Gastroesophageal sphincter (tissue), 3 donors: ENCODE data around the gene KLK14.

Experiments used
- EP300 ChIP-seq: sonication (generic); formaldehyde crosslinking; IDR thresholded peaks from one replicate; pipeline ENCODE4 v1.6.1; 2017; ENCODE audit warnings: antibody characterized with exemption, mild to moderate bottlenecking
- POLR2A ChIP-seq, 2 donors: fragments of 450-650 bp; IDR thresholded peaks; one replicate each; pipeline ENCODE4 v1.6.1; 2017; ENCODE audit warnings: antibody characterized with exemption in 2 of 2, mild to moderate bottlenecking in 2 of 2, moderate library complexity in 1 of 2
- POLR2AphosphoS5 ChIP-seq: sonication (generic); formaldehyde crosslinking; IDR thresholded peaks from one replicate; pipeline ENCODE4 v1.6.1; 2017; ENCODE audit warnings: antibody characterized with exemption
- TF ChIP-seq, protein P1 (sequence below), 4 experiments: fragments of 200-600 bp in 2 of 4; fragments of 450-650 bp in 2 of 4; sonication (generic) in 1 of 4; IDR thresholded peaks; one replicate each; pipeline ENCODE4 v1.5.1; 2017 to 2019; ENCODE audit warnings: antibody characterized with exemption in 4 of 4, mild to moderate bottlenecking in 2 of 4, moderate library complexity in 2 of 4

DNA sequence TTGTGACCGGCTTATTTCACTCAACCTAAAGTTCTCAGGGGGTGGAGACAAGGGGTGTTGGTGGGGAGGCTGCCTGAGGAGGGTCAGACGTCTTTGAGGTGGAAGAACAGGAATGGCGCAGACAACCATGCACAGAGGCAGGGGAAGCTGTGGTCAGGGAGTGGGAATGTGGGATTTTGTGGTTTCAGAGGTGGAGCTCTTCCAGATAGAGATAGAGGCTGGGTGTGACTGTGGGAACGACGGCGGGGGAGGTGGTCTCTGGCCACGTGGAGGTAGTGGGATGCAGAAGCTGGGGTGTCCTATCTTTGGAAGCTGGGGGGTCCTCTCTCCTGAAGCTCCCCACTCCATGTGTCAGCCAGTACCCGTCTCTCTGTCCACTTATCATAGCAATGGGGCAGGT, 7.8 kb upstream of the KLK14 start:
- TF ChIP-seq, protein P1, sequence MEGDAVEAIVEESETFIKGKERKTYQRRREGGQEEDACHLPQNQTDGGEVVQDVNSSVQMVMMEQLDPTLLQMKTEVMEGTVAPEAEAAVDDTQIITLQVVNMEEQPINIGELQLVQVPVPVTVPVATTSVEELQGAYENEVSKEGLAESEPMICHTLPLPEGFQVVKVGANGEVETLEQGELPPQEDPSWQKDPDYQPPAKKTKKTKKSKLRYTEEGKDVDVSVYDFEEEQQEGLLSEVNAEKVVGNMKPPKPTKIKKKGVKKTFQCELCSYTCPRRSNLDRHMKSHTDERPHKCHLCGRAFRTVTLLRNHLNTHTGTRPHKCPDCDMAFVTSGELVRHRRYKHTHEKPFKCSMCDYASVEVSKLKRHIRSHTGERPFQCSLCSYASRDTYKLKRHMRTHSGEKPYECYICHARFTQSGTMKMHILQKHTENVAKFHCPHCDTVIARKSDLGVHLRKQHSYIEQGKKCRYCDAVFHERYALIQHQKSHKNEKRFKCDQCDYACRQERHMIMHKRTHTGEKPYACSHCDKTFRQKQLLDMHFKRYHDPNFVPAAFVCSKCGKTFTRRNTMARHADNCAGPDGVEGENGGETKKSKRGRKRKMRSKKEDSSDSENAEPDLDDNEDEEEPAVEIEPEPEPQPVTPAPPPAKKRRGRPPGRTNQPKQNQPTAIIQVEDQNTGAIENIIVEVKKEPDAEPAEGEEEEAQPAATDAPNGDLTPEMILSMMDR (IDR thresholded peaks at IDR 0.05), result no peak
- TF ChIP-seq EP300 (no peak), POLR2AphosphoS5 (no peak), POLR2A (IDR thresholded peaks at IDR 0.05) (no peak)
